ENCODE measurements around the gene GALNTL6. TPM values are rescaled to one million over a fixed set of nuclear protein-coding genes. Genes with fewer than 3 reads are reported as not detected.

Gene GALNTL6
- total and polyA plus RNA-seq, 9 of the 15 experiments (the other 6 are each of a cell fraction or from before 2014, with no cell fraction given) = 0.18 to 0.50 (median 0.29) TPM

DNA sequence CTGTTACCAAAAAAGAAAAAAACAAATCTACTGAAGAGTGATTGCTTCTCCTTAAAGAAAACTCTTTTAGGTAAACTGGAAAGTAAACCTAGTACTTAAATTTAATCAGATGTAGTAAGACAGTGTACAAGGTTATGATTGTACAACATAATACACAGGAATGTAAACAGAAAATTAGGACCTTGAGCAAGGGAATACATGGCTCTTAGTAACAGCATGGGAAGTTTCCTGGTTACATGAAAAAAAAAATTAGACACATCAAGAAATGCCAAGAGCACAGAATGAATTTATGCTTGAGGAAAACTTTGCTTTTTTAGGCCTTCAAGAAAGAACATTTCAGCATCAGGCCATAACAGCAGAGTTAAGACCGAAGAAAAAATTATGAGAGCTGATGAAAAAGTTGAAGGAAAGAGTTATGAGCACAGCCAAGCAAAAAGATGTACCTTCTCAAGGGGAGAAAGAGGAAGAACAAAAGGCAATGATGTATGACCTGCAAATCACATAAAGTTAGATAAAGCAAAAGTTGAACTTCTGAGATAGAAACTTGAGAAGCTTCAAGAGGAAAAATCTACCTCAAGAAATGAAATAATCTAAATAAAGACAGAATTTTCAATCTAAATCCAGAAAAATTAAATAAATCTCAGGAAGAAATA lies 311.6 kb downstream of the GALNTL6 start:
- no peaks in the 10 kb centered on the region; the same call in 2 of the 3 replicates for H3K36me3 ChIP-seq (ENCODE audit: control insufficient read depth, insufficient read depth, low read length)
- POLR2A ChIA-PET = no interaction called here
- peaks cover 2% of the 10 kb centered on the region; the same call in 1 of the 3 replicates for H3K79me2 ChIP-seq (ENCODE audit: control insufficient read depth, insufficient read depth, low read length)
- no peak overlapping the region for H2AFZ ChIP-seq (ENCODE audit: low read depth, low read length)
- no peak overlapping the region for H3K4me2 ChIP-seq (ENCODE audit: insufficient read depth, low read length)
- DNase-seq (ENCODE audit: extremely low read depth in 1 of 4, low spot score in 3 of 4) (no peak), FAIRE-seq (no peak), ATAC-seq (no peak)
- WGBS (ENCODE audit: insufficient coverage, low coverage, missing lambda C conversion rate) = 22% methylated on average over 1 of the region's 1 CpG
- H3K27ac ChIP-seq (ENCODE audit: extremely low read depth, low read depth, low read length) = no peak overlapping the region
- CTCF ChIA-PET (ENCODE audit: low intra/inter-chr PET ratio) = no interaction called here
- intact Hi-C loops (cut with micrococcal nuclease) (no loop called here), in situ Hi-C loops (cut with MboI) (no loop called here)
- H3K4me3 ChIP-seq = no peak overlapping the region
- H3K9me3 ChIP-seq (replicated peaks; ENCODE audit: control insufficient read depth, insufficient read depth, low read depth, low read length) = no peaks in the 10 kb centered on the region
- H3K9me1 ChIP-seq (ENCODE audit: control insufficient read depth, insufficient read depth, low read length) = no peaks in the 10 kb centered on the region
- H3K9ac ChIP-seq (ENCODE audit: insufficient read depth in 1 of 2, low read depth in 2 of 2, low read length in 2 of 2) = no peak overlapping the region
- no TSS peak for BruUV-seq (replicated peaks)
- H4K20me1 ChIP-seq (replicated peaks; ENCODE audit: control insufficient read depth, insufficient read depth, low read length) = no peaks in the 10 kb centered on the region
- no peaks in the 10 kb centered on the region for H3K27me3 ChIP-seq (ENCODE audit: control insufficient read depth in 2 of 2, insufficient read depth in 2 of 2, low read length in 2 of 2)
- no peaks in the 10 kb centered on the region for H3K4me1 ChIP-seq (replicated peaks in 1 of 2; ENCODE audit: control insufficient read depth in 2 of 2, insufficient read depth in 2 of 2, low read length in 2 of 2)
- TF ChIP-seq, protein P1, sequence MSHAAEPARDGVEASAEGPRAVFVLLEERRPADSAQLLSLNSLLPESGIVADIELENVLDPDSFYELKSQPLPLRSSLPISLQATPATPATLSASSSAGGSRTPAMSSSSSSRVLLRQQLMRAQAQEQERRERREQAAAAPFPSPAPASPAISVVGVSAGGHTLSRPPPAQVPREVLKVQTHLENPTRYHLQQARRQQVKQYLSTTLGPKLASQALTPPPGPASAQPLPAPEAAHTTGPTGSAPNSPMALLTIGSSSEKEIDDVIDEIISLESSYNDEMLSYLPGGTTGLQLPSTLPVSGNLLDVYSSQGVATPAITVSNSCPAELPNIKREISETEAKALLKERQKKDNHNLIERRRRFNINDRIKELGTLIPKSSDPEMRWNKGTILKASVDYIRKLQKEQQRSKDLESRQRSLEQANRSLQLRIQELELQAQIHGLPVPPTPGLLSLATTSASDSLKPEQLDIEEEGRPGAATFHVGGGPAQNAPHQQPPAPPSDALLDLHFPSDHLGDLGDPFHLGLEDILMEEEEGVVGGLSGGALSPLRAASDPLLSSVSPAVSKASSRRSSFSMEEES (CRISPR knock-in tag; IDR thresholded peaks at IDR 0.05) = no peak
- TF ChIP-seq, protein P2, sequence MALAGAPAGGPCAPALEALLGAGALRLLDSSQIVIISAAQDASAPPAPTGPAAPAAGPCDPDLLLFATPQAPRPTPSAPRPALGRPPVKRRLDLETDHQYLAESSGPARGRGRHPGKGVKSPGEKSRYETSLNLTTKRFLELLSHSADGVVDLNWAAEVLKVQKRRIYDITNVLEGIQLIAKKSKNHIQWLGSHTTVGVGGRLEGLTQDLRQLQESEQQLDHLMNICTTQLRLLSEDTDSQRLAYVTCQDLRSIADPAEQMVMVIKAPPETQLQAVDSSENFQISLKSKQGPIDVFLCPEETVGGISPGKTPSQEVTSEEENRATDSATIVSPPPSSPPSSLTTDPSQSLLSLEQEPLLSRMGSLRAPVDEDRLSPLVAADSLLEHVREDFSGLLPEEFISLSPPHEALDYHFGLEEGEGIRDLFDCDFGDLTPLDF (CRISPR knock-in tag; IDR thresholded peaks at IDR 0.05) = no peak
- TF ChIP-seq SLC30A9 (CRISPR knock-in tag; IDR thresholded peaks at IDR 0.05) (no peak), IFI16 (CRISPR knock-in tag; IDR thresholded peaks at IDR 0.05) (no peak), HDAC8 (tag; IDR thresholded peaks at IDR 0.05) (no peak), RHOXF2B (CRISPR knock-in tag; conservative IDR thresholded peaks at IDR 0.05) (no peak)
- TF ChIP-seq, protein P3, sequence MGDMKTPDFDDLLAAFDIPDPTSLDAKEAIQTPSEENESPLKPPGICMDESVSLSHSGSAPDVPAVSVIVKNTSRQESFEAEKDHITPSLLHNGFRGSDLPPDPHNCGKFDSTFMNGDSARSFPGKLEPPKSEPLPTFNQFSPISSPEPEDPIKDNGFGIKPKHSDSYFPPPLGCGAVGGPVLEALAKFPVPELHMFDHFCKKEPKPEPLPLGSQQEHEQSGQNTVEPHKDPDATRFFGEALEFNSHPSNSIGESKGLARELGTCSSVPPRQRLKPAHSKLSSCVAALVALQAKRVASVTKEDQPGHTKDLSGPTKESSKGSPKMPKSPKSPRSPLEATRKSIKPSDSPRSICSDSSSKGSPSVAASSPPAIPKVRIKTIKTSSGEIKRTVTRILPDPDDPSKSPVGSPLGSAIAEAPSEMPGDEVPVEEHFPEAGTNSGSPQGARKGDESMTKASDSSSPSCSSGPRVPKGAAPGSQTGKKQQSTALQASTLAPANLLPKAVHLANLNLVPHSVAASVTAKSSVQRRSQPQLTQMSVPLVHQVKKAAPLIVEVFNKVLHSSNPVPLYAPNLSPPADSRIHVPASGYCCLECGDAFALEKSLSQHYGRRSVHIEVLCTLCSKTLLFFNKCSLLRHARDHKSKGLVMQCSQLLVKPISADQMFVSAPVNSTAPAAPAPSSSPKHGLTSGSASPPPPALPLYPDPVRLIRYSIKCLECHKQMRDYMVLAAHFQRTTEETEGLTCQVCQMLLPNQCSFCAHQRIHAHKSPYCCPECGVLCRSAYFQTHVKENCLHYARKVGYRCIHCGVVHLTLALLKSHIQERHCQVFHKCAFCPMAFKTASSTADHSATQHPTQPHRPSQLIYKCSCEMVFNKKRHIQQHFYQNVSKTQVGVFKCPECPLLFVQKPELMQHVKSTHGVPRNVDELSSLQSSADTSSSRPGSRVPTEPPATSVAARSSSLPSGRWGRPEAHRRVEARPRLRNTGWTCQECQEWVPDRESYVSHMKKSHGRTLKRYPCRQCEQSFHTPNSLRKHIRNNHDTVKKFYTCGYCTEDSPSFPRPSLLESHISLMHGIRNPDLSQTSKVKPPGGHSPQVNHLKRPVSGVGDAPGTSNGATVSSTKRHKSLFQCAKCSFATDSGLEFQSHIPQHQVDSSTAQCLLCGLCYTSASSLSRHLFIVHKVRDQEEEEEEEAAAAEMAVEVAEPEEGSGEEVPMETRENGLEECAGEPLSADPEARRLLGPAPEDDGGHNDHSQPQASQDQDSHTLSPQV (IDR thresholded peaks at IDR 0.05) = no peak
- TF ChIP-seq, protein P4, sequence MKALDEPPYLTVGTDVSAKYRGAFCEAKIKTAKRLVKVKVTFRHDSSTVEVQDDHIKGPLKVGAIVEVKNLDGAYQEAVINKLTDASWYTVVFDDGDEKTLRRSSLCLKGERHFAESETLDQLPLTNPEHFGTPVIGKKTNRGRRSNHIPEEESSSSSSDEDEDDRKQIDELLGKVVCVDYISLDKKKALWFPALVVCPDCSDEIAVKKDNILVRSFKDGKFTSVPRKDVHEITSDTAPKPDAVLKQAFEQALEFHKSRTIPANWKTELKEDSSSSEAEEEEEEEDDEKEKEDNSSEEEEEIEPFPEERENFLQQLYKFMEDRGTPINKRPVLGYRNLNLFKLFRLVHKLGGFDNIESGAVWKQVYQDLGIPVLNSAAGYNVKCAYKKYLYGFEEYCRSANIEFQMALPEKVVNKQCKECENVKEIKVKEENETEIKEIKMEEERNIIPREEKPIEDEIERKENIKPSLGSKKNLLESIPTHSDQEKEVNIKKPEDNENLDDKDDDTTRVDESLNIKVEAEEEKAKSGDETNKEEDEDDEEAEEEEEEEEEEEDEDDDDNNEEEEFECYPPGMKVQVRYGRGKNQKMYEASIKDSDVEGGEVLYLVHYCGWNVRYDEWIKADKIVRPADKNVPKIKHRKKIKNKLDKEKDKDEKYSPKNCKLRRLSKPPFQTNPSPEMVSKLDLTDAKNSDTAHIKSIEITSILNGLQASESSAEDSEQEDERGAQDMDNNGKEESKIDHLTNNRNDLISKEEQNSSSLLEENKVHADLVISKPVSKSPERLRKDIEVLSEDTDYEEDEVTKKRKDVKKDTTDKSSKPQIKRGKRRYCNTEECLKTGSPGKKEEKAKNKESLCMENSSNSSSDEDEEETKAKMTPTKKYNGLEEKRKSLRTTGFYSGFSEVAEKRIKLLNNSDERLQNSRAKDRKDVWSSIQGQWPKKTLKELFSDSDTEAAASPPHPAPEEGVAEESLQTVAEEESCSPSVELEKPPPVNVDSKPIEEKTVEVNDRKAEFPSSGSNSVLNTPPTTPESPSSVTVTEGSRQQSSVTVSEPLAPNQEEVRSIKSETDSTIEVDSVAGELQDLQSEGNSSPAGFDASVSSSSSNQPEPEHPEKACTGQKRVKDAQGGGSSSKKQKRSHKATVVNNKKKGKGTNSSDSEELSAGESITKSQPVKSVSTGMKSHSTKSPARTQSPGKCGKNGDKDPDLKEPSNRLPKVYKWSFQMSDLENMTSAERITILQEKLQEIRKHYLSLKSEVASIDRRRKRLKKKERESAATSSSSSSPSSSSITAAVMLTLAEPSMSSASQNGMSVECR (CRISPR knock-in tag; IDR thresholded peaks at IDR 0.05) = no peak

Measured in K562 (cell line).